SU-DHL-6 (cell line): Measurements from ENCODE around the gene NBEA.

Source experiments
- H2AFZ ChIP-seq: fragments of 200-600 bp; sonication (generic); 2 replicates; pipeline ENCODE4 v1.6.1; 2014; ENCODE audit warnings: low read depth, mild to moderate bottlenecking, moderate library complexity, mixed read lengths, antibody characterized with exemption, low read length; ENCODE audit not compliant: severe bottlenecking
- H3F3A ChIP-seq: fragments of 200-600 bp; shearing (Covaris generic); 2 replicates; pipeline ENCODE4 v1.6.0; 2016; ENCODE audit warnings: antibody characterized with exemption, mild to moderate bottlenecking; ENCODE audit not compliant: insufficient read depth
- H3K27ac ChIP-seq: fragments of 200-600 bp; sonication (generic); 2 replicates; pipeline ENCODE4 v1.5.1; 2016; ENCODE audit warnings: low read depth, mild to moderate bottlenecking, low read length, moderate library complexity, mixed read lengths
- H3K27me3 ChIP-seq: fragments of 200-600 bp; sonication (generic), shearing (Covaris generic); 2 replicates; pipeline ENCODE4 v1.6.0; 2014; ENCODE audit warnings: mild to moderate bottlenecking, low read length
- H3K36me3 ChIP-seq: fragments of 200-600 bp; sonication (generic); 2 replicates; pipeline ENCODE4 v1.6.1; 2014; ENCODE audit warnings: mild to moderate bottlenecking, low read length, mixed read lengths
- H3K4me2 ChIP-seq: fragments of 300-600, 200-600 bp; shearing (Covaris generic), sonication (generic); 2 replicates; pipeline ENCODE4 v1.6.0; 2014; ENCODE audit warnings: low read length, low read depth, mild to moderate bottlenecking; ENCODE audit not compliant: poor library complexity, severe bottlenecking
- H3K4me3 ChIP-seq: fragments of 200-600 bp; sonication (generic); 2 replicates; pipeline ENCODE4 v1.5.1; 2014; ENCODE audit warnings: antibody characterized with exemption, low read length, mild to moderate bottlenecking, mixed read lengths; ENCODE audit not compliant: insufficient read depth, poor library complexity, severe bottlenecking
- H3K79me2 ChIP-seq: fragments of 200-600 bp; sonication (generic); 2 replicates; pipeline ENCODE4 v1.6.1; 2014; ENCODE audit warnings: mild to moderate bottlenecking, low read length, moderate library complexity; ENCODE audit not compliant: insufficient read depth
- H3K9ac ChIP-seq: fragments of 200-600 bp; sonication (generic); 2 replicates; pipeline ENCODE4 v1.7.0; 2014; ENCODE audit warnings: mild to moderate bottlenecking, low read length
- H3K9me2 ChIP-seq: fragments of 200-600 bp; sonication (generic); replicated peaks from 2 replicates; pipeline ENCODE4 v1.6.1; 2014; ENCODE audit warnings: low read length; ENCODE audit not compliant: insufficient read depth
- H3K9me3 ChIP-seq: fragments of 200-600 bp; sonication (generic); 2 replicates; pipeline ENCODE4 v1.6.1; 2014; ENCODE audit warnings: low read length, mixed read lengths; ENCODE audit not compliant: insufficient read depth
- H4K20me1 ChIP-seq: fragments of 200-600 bp; sonication (generic); 2 replicates; pipeline ENCODE4 v1.6.1; 2014; ENCODE audit warnings: low read depth, mild to moderate bottlenecking, antibody characterized with exemption, low read length, moderate library complexity, mixed read lengths
- CTCF ChIP-seq: fragments of 200-600 bp; sonication (generic); IDR thresholded peaks from one replicate; pipeline ENCODE4 v1.5.1; 2017; ENCODE audit warnings: antibody characterized with exemption, mild to moderate bottlenecking, low read length, moderate library complexity; ENCODE audit not compliant: insufficient read depth, poor library complexity, severe bottlenecking
- EZH2phosphoT487 ChIP-seq: fragments of 200-600 bp; sonication (generic), shearing (Covaris generic); conservative IDR thresholded peaks from 2 replicates; pipeline ENCODE4 v1.6.1; 2018; ENCODE audit warnings: mild to moderate bottlenecking, antibody characterized with exemption, low read length, moderate library complexity, mixed read lengths

Gene NBEA

GRCh38 chr13:35527451-35527850, 585.4 kb downstream of the NBEA start:
- no peaks in the 10 kb centered on the region for H4K20me1 ChIP-seq
- H3K9ac ChIP-seq, result no peak overlapping the region
- H3K27me3 ChIP-seq, result no peaks in the 10 kb centered on the region
- H3F3A ChIP-seq, result no peaks in the 10 kb centered on the region
- H3K9me3 ChIP-seq, result no peaks in the 10 kb centered on the region
- no peaks in the 10 kb centered on the region for H3K79me2 ChIP-seq
- no peak overlapping the region for H2AFZ ChIP-seq
- H3K4me3 ChIP-seq, result no peak overlapping the region
- no peaks in the 10 kb centered on the region for H3K9me2 ChIP-seq
- no peaks in the 10 kb centered on the region for H3K36me3 ChIP-seq
- no peak overlapping the region for H3K27ac ChIP-seq
- H3K4me2 ChIP-seq, result no peak overlapping the region
- TF ChIP-seq EZH2phosphoT487 (no peak), CTCF (no peak)

GRCh38 chr13:35530147-35530546, 588.1 kb downstream of the NBEA start:
- H3K4me2 ChIP-seq, result no peak overlapping the region
- no peak overlapping the region for H2AFZ ChIP-seq
- no peaks in the 10 kb centered on the region for H4K20me1 ChIP-seq
- no peak overlapping the region for H3K4me3 ChIP-seq
- TF ChIP-seq EZH2phosphoT487 (no peak), CTCF (no peak)
- no peak overlapping the region for H3K27ac ChIP-seq
- H3F3A ChIP-seq, result no peaks in the 10 kb centered on the region
- H3K9ac ChIP-seq, result no peak overlapping the region
- H3K79me2 ChIP-seq, result no peaks in the 10 kb centered on the region
- no peaks in the 10 kb centered on the region for H3K9me3 ChIP-seq
- no peaks in the 10 kb centered on the region for H3K27me3 ChIP-seq
- no peaks in the 10 kb centered on the region for H3K36me3 ChIP-seq
- H3K9me2 ChIP-seq, result no peaks in the 10 kb centered on the region

GRCh38 chr13:35530581-35530980, 588.5 kb downstream of the NBEA start:
- Histone ChIP-seq H3K4me2 (no peak overlapping the region), H3K9me3 (no peaks in the 10 kb centered on the region), H3K27me3 (no peaks in the 10 kb centered on the region), H3K79me2 (no peaks in the 10 kb centered on the region), H4K20me1 (no peaks in the 10 kb centered on the region), H3K27ac (no peak overlapping the region), H2AFZ (no peak overlapping the region), H3K4me3 (no peak overlapping the region), H3K36me3 (no peaks in the 10 kb centered on the region), H3K9ac (no peak overlapping the region), H3F3A (no peaks in the 10 kb centered on the region), H3K9me2 (no peaks in the 10 kb centered on the region)
- TF ChIP-seq EZH2phosphoT487 (no peak), CTCF (no peak)
